ENCODE data around the gene RNFT1. TPM values are rescaled to one million over a fixed set of nuclear protein-coding genes. Genes with fewer than 3 reads are reported as not detected.

Gene RNFT1
- total RNA-seq, 2 experiments from 2014 or later = 19.8 to 19.9 TPM

DNA sequence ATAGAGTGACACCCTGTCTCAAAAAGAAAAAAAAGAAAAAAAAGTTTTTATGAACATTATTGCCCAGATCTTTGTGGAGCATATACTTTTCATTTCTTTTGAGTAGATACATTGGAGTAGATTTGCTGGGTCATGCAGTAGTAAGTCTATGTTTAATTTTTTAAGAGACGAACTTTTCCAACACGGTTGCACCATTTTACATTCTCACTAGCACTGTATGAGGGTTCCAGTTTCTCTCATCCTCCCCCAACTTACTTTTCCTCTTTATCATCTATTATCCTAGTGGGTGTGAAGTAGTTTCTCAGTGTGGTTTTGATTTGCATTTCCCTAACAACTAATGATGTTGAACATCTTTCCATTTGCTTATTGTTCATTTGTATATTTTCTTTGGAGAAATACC lies 61.1 kb downstream of the RNFT1 start:
- TF ChIP-seq, protein P1, sequence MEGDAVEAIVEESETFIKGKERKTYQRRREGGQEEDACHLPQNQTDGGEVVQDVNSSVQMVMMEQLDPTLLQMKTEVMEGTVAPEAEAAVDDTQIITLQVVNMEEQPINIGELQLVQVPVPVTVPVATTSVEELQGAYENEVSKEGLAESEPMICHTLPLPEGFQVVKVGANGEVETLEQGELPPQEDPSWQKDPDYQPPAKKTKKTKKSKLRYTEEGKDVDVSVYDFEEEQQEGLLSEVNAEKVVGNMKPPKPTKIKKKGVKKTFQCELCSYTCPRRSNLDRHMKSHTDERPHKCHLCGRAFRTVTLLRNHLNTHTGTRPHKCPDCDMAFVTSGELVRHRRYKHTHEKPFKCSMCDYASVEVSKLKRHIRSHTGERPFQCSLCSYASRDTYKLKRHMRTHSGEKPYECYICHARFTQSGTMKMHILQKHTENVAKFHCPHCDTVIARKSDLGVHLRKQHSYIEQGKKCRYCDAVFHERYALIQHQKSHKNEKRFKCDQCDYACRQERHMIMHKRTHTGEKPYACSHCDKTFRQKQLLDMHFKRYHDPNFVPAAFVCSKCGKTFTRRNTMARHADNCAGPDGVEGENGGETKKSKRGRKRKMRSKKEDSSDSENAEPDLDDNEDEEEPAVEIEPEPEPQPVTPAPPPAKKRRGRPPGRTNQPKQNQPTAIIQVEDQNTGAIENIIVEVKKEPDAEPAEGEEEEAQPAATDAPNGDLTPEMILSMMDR (IDR thresholded peaks at IDR 0.05) = no peak
- ChIA-PET POLR2A (no interaction called here), CTCF (interaction anchor here (1.0 kb wide), 1 partner anchor 11 kb away, joined by 5 read pairs; no protein-coding TSS in a partner anchor)
- intact Hi-C loops (cut with DNase I, micrococcal nuclease) = no loop called here
- no peaks in the 10 kb centered on the region for H3K9me3 ChIP-seq (ENCODE audit: control insufficient read depth in 1 of 2, insufficient read depth in 1 of 2, low read length in 2 of 2)
- H3K27me3 ChIP-seq (ENCODE audit: control insufficient read depth in 1 of 2, insufficient read depth in 2 of 2, low read length in 2 of 2) = no peaks in the 10 kb centered on the region
- Mint-ChIP-seq H3K4me1 (ENCODE audit: low read depth) (peaks cover 34% of the 10 kb centered on the region), H3K4me3 (no peak overlapping the region), H3K27ac (no peak overlapping the region), H3K9me3 (no peaks in the 10 kb centered on the region), H3K27me3 (no peaks in the 10 kb centered on the region), H3K36me3 (ENCODE audit: low read depth) (peaks cover 27% of the 10 kb centered on the region)
- H3K4me3 ChIP-seq (ENCODE audit: low read length) = no peak overlapping the region
- H3K36me3 ChIP-seq (ENCODE audit: insufficient read depth, low read length) = peaks cover 10% of the 10 kb centered on the region
- DNase-seq (no peak), ATAC-seq (ENCODE audit: poor library complexity) (no peak)
- H3K4me1 ChIP-seq (ENCODE audit: insufficient read depth, low read length) = peaks cover 12% of the 10 kb centered on the region
- H3K27ac ChIP-seq (ENCODE audit: low read depth in 1 of 2, low read length in 2 of 2) = no peak overlapping the region

Other genes starting within 250 kb of the RNFT1 start
- 1 to 10 TPM; 7.3 to 9.4 TPM for gene TUBD1, start 71.8 kb downstream of the RNFT1 start, total RNA-seq
- gene RPS6KB1, start 71.6 kb downstream of the RNFT1 start, total RNA-seq = 100 to 1,000 TPM; 129 to 135 TPM
- 1 to 10 TPM; 9.0 to 9.1 TPM for gene HEATR6, start 114.2 kb upstream of the RNFT1 start, total RNA-seq
- not detected for gene CA4, start 185.2 kb upstream of the RNFT1 start, total RNA-seq